NCI-H187 (cell line): Measurements from ENCODE around the gene TPO.

ENCODE experiments used
- DNase-seq, 2 experiments: peaks; one replicate each; lab custom pipeline; 2025; lab: John Stamatoyannopoulos, UW

Gene TPO

DNA sequence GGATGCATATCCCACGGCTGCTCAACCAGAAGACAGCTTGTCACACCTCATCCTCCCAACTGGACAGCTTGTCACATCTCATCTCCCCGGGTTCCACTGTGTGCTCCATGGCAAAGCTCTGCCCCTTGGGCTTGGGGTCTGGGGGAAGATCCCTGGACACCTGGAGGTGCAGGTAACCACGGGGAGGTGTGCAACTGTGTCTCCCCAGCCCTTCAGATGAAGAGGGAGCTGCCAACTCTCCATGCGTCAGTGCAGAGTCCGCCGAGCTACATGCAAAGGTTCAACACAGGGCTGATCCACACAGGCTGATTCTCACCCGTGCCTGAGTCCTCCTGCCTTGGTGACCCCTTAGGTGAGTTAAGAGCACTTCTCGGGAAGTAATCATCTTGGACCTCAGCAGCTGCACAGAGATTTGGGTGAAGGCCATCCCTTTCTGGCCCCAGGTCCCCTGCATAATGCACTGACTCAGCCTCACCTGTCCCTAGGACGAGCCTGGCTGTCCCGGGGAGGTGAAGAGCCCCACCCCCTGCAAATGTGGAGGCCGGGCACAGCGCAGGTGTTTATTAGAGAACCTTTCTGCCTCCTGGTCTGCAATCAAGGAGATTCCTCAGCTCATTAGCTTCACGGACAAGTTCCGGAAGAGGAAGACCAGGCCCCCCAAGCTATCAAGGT is 173.1 kb downstream of the TPO start:
- DNase-seq, result no peak

GRCh38 chr2:1586923-1587840 is 173.9 kb downstream of the TPO start:
- no peak for DNase-seq

DNA sequence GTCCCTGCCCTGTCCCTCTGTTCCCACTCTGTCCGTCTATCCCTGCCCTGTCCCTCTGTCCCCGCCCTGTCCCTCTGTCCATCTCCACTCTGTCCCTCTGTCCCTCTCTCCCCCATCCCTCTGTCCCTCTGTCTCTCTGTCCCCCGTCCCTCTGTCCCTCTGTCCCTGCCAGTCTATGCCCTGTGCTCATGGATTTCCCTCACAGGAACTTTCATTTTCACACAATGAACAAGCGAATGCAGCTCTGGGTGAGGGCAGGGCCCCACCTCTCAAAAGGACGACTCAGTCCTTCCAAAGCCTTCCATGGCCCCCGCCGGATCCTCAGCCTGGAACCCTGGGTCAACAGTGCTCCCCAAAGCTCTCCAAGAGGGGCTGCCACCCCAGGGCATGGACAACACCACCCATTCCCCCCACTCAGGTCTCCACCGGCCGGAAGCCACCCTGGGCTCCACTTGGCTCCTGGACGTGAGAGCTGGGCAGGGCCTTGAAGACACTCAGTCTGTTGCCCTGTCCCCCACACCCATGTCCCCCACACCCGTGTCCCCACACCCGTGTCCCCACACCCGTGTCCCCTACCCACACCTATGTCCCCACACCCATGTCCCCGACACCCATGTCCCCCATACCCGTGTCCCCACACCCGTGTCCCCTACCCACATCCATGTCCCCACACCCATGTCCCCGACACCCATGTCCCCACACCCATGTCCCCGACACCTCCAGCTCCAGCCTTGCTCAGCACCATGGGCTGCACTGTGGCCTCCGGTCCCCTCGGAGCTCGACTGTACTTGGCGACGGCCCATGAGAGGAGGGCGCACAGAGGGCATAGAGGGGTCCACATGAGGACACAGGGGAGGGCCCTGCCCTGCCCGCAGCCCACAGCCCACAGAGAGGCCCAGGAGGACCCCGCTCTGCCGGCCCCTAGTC is 175.1 kb downstream of the TPO start:
- DNase-seq, result no peak

DNA sequence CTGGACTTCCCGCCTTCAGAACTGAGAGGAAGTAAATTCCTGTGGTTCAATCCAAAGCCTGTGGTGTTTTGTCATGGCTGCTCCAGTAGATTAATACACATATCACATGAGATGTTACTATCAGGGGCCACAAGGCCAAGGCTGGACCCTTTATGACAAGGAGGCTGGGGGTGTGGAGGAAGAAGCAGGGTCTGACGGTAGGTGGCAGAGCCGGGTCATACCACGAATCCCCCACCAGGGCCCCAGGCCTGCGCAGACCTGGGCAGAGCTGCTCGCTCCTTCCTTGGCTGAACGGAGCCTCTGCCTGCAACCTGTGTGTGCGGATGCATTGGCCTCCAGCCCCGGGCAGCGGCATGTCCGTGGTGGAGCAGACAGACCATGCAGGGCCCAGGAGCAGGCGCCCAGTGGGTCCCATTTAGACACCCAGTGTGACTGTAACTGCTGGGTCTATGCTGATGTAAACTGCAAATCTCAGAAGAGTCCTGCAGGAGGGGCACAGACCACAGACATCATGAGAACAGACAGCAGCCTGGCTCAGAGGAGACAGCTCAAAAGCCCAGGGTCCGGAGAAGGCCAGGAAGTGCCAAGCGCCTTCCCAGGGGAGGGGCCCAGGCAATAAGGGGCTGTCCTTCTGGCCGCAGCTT is 175.8 kb downstream of the TPO start:
- no peak for DNase-seq

DNA sequence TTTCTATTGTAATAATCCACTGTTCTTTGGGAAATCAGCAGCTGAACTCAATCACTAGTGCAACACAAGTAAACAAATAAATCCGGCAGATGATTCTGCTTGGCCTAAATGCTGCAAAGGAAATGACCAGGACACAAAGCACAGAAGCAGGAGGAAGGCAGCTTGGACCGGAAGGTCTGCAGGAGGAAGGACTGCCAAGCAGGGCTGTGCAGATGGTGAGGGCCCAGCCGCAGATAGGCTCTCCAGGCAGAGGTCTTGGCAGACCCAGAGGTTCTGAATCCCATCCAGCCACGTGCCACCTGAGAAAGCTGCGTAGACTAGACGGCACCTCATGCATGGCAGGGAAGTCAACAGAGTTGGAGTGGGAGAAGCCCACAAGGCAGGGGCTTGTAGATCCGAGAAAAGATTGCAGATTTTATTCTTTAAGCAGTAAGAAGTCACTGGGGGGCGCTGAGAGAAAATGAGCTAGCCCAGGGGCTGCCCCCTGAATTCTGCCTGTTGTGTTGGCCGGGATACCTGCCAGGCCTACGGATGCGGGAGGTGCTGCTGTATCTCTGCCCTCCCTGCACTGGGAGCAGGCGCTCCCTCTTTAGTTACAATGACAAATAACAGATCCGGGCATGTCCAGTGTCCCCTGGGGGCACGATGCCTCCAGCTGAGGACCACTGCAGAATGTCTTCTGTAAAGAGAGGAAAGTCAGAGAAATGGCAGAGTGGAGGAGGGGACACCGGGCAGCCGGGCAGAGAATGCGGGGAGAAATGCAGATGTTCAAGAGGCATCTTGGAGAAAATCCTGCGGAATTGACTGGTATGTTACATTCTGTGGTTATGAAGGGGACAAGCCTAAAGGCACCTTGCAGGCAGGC is 177.6 kb downstream of the TPO start:
- no peak for DNase-seq

- DNase-seq, result no peak
Measured at GRCh38 chr2:1591461-1591770, 178.2 kb downstream of the TPO start.
